Activated CD8-positive, alpha-beta T cell treated with anti-CD3 and anti-CD28 coated beads for 36 hours (primary cell): Measurements from ENCODE around the gene ZBTB4. TPM values are rescaled to one million over a fixed set of nuclear protein-coding genes. Genes with fewer than 3 reads are reported as not detected.

Experiments
- ATAC-seq: fragments of 200-7000 bp; cut with Tn5 transposase; one replicate; pipeline ENCODE4 v1.10.0; 2021; ENCODE audit warnings: mild to moderate bottlenecking, moderate library complexity
- CTCF ChIA-PET: fragments of 350-600 bp; sonication (Branson Sonifier 250); formaldehyde crosslinking; loops from one replicate; lab custom pipeline; 2021; ENCODE audit warnings: antibody characterized with exemption; lab: Charles Lee
- POLR2A ChIA-PET: fragments of 350-600 bp; sonication (Branson Sonifier 250); formaldehyde crosslinking; loops from one replicate; lab custom pipeline; 2021; ENCODE audit warnings: antibody characterized with exemption; lab: Charles Lee
- DNase-seq: peaks from one replicate; pipeline ENCODE4 v3.0.0-alpha.2; 2020
- H3K27ac Mint-ChIP-seq: one replicate; pipeline ENCODE4 v1.8.0; 2021; ENCODE audit warnings: mild to moderate bottlenecking, mixed read lengths
- H3K27me3 Mint-ChIP-seq: one replicate; pipeline ENCODE4 v1.8.0; 2021; ENCODE audit warnings: mixed read lengths
- H3K36me3 Mint-ChIP-seq: one replicate; pipeline ENCODE4 v1.8.0; 2021; ENCODE audit warnings: low read depth, mixed read lengths
- H3K4me1 Mint-ChIP-seq: one replicate; pipeline ENCODE4 v1.8.0; 2021; ENCODE audit warnings: low read depth, mixed read lengths
- H3K4me3 Mint-ChIP-seq: one replicate; pipeline ENCODE4 v1.8.0; 2021; ENCODE audit warnings: mild to moderate bottlenecking, moderate library complexity, mixed read lengths
- H3K9me3 Mint-ChIP-seq: one replicate; pipeline ENCODE4 v1.8.0; 2021; ENCODE audit warnings: mixed read lengths
- intact Hi-C: fragments of 100-400 bp; cut with micrococcal nuclease; formaldehyde crosslinking; loops from one replicate; pipeline ENCODE4 v1.10.0; 2022
- total RNA-seq, 2 experiments: library from RNA; stranded (reverse); gene quantifications; one replicate each; pipeline ENCODE4 v1.2.3, GENCODE V29; 2021
- TF ChIP-seq, protein P1 (sequence below): fragments of 200-600 bp; IDR thresholded peaks from one replicate; pipeline ENCODE4 v1.8.0; 2022; ENCODE audit warnings: antibody characterized with exemption, mild to moderate bottlenecking

ZBTB4 gene
- total RNA-seq, 2 experiments from 2014 or later: 24.3 to 24.6 TPM

GRCh38 chr17:7444682-7445618 is 34.5 kb downstream of the ZBTB4 start, which contains the start of gene CHRNB1:
Gene CHRNB1, plus strand, starts transcription at chr17:7445061. Its CDS starts 67 bp downstream, at chr17:7445128.
- DNase-seq (peak; percentile 44), ATAC-seq (peak; percentile 5)
- intact Hi-C loops: no loop called here
- peak within 1 kb of the TSS; percentile 64 for H3K4me3 Mint-ChIP-seq
- TF ChIP-seq, protein P1, sequence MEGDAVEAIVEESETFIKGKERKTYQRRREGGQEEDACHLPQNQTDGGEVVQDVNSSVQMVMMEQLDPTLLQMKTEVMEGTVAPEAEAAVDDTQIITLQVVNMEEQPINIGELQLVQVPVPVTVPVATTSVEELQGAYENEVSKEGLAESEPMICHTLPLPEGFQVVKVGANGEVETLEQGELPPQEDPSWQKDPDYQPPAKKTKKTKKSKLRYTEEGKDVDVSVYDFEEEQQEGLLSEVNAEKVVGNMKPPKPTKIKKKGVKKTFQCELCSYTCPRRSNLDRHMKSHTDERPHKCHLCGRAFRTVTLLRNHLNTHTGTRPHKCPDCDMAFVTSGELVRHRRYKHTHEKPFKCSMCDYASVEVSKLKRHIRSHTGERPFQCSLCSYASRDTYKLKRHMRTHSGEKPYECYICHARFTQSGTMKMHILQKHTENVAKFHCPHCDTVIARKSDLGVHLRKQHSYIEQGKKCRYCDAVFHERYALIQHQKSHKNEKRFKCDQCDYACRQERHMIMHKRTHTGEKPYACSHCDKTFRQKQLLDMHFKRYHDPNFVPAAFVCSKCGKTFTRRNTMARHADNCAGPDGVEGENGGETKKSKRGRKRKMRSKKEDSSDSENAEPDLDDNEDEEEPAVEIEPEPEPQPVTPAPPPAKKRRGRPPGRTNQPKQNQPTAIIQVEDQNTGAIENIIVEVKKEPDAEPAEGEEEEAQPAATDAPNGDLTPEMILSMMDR: no peak
- H3K27me3 Mint-ChIP-seq: peaks cover 57% of the 10 kb centered on the region
- CTCF ChIA-PET: interaction anchor here (1.1 to 4.0 kb wide), 6 partner anchors 9 to 149 kb away, joined by 3 to 23 read pairs (median 6); partner anchors contain the start of gene TMEM102
- POLR2A ChIA-PET: interaction anchor here (0.8 to 6.8 kb wide), 8 partner anchors 8 to 144 kb away, joined by 3 to 53 read pairs (median 4); partner anchors contain the start of genes PLSCR3, POLR2A and SOX15
- H3K9me3 Mint-ChIP-seq: no peaks in the 10 kb centered on the region
- peaks cover 25% of the 10 kb centered on the region for H3K4me1 Mint-ChIP-seq
- peaks cover 14% of the 10 kb centered on the region for H3K36me3 Mint-ChIP-seq
- no peak within 1 kb of the TSS for H3K27ac Mint-ChIP-seq

GRCh38 chr17:7443499-7444485 is 35.6 kb downstream of the ZBTB4 start:
- peaks cover 62% of the 10 kb centered on the region for H3K27me3 Mint-ChIP-seq
- TF ChIP-seq, protein P1: no peak

DNA sequence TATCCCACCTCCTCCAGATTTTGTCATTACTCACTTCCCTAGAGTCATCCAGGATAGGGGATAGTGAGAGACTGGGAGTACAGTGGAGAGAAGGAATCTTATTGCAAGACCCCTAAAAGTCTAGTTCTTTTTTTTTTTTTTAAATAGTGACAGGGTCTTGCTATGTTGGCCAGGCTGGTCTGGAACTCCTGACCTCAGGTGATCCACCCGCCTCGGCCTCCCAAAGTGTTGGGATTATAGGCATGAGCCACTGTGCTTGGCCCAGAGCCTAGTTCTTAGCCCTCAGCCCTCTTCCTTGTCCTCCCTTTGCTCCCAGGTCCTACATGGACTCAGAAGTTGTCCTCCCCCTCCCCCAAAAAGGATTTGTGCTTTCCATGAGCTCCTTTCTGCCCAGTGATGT is 37.3 kb downstream of the ZBTB4 start:
- Mint-ChIP-seq H3K9me3 (no peaks in the 10 kb centered on the region), H3K27me3 (peaks cover 61% of the 10 kb centered on the region), H3K36me3 (peaks cover 19% of the 10 kb centered on the region), H3K27ac (no peak overlapping the region), H3K4me1 (peaks cover 39% of the 10 kb centered on the region), H3K4me3 (no peak overlapping the region)
- ATAC-seq (no peak), DNase-seq (no peak)
- CTCF ChIA-PET: interaction anchor here (1.0 to 1.8 kb wide), 4 partner anchors 10 to 119 kb away, joined by 3 to 13 read pairs (median 4); partner anchors contain the start of genes NEURL4 and SENP3
- POLR2A ChIA-PET: interaction anchor here (1.9 to 8.8 kb wide), 4 partner anchors 12 to 43 kb away, joined by 10 to 83 read pairs (median 36); partner anchors contain the start of genes POLR2A and ZBTB4
- TF ChIP-seq, protein P1: no peak
- intact Hi-C loops: no loop called here

More at GRCh38 chr17:7443499-7444485, 35.6 kb downstream of the ZBTB4 start:
- ChIA-PET CTCF (interaction anchor here (0.8 to 4.0 kb wide), 8 partner anchors 8 to 148 kb away, joined by 3 to 23 read pairs (median 4); partner anchors contain the start of genes SENP3, TMEM102 and ZBTB4), POLR2A (interaction anchor here (0.9 to 6.8 kb wide), 9 partner anchors 8 to 146 kb away, joined by 3 to 53 read pairs (median 4); partner anchors contain the start of genes PLSCR3, POLR2A and SOX15)
- intact Hi-C loops: no loop called here
- ATAC-seq: no peak
- H3K4me3 Mint-ChIP-seq: no peak overlapping the region
- H3K27ac Mint-ChIP-seq: no peak overlapping the region
- H3K36me3 Mint-ChIP-seq: peaks cover 17% of the 10 kb centered on the region
- no peaks in the 10 kb centered on the region for H3K9me3 Mint-ChIP-seq
- no peak for DNase-seq
- peaks cover 29% of the 10 kb centered on the region for H3K4me1 Mint-ChIP-seq

DNA sequence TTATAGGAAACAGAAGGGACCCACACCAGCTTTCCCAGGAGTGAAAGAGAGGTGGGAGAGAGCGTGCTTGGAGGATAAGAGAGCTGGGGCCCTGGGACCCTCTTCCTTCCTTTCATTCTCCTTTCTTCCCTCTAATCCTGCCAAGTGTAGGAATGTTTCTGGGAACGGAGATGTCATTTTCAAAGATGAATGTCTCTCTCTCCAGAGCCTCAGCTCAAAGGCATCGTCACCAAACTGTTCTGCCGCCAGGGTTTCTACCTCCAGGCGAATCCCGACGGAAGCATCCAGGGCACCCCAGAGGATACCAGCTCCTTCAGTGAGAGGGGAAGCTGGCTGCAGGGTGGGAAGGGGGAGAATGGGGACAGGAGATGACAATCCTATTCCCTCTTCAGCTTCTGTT is 38.2 kb downstream of the ZBTB4 start:
- DNase-seq: no peak
- intact Hi-C loops: no loop called here
- no peak overlapping the region for H3K4me3 Mint-ChIP-seq
- peaks cover 56% of the 10 kb centered on the region for H3K27me3 Mint-ChIP-seq
- ATAC-seq: no peak
- H3K9me3 Mint-ChIP-seq: no peaks in the 10 kb centered on the region
- peaks cover 21% of the 10 kb centered on the region for H3K36me3 Mint-ChIP-seq
- POLR2A ChIA-PET: interaction anchor here (0.7 to 8.8 kb wide), 5 partner anchors 12 to 44 kb away, joined by 3 to 83 read pairs (median 20); partner anchors contain the start of genes POLR2A and ZBTB4
- no peak overlapping the region for H3K27ac Mint-ChIP-seq
- peaks cover 40% of the 10 kb centered on the region for H3K4me1 Mint-ChIP-seq
- TF ChIP-seq, protein P1: no peak
- CTCF ChIA-PET: interaction anchor here (0.7 to 2.0 kb wide), 7 partner anchors 12 to 246 kb away, joined by 3 to 13 read pairs (median 4); partner anchors contain the start of genes NEURL4 and SENP3
